ENCODE results near the gene CLDN16. TPM values are rescaled to one million over a fixed set of nuclear protein-coding genes. Genes with fewer than 3 reads are reported as not detected.

CLDN16 gene, protein sequence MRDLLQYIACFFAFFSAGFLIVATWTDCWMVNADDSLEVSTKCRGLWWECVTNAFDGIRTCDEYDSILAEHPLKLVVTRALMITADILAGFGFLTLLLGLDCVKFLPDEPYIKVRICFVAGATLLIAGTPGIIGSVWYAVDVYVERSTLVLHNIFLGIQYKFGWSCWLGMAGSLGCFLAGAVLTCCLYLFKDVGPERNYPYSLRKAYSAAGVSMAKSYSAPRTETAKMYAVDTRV
- total RNA-seq = under 0.01 and 0.23 TPM in 2 replicates

DNA sequence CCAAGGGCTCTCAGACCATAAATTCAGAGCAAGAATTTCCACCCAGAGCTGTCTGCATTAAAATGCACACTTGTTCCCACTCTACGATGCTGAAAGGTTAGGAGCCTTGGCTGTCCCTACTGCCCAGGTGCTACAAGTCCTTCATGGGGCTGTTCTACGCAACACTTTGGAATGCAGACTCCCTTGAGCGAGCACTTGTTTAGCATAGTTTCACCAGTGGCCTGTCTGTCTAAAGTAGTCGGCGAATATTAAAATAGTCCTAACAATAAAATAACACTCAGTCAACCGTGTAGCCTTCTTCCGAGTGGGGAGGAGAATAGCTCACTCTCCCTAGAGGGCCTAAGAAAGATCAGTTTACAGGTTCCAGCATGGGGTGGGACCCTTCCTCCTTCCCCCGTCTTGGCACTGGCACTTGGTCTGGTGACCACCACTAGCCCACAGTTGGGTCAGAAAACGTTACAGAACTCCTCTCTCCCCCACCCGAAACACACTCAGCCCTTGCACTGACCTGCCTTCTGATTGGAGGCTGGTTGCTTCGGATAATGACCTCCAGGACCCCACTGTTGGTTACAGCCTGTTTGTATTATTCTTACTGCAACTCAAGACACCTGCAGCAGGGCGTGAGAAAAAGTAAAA, at the start of gene CLDN16:
Gene CLDN16 (plus strand): TSS at position 586 of the 636 bp plus-strand sequence. CDS start 167 bp downstream, outside the sequence.

GRCh38 chr3:190449801-190450200, 61.8 kb downstream of the CLDN16 start, which contains the start of gene TMEM207:
TMEM207 (minus strand) TSS chr3:190449901; CDS start chr3:190449809, 92 bp downstream.

Other genes starting within 250 kb of the CLDN16 start
- 4.3 and 10.4 TPM in 2 replicates for gene CLDN1, start 65.7 kb upstream of the CLDN16 start, total RNA-seq
- not detected in 2 replicates for gene TMEM207, start 61.7 kb downstream of the CLDN16 start, total RNA-seq
- 22.9 and 44.2 TPM in 2 replicates for gene IL1RAP, start 125.9 kb downstream of the CLDN16 start, total RNA-seq

Data from smooth muscle cell of the umbilical artery (primary cell).